GM23248 (cell line): ENCODE results near the gene POC1A.

Source experiments
- EZH2 ChIP-seq: fragments of 200-600 bp; sonication (generic); IDR thresholded peaks from 2 replicates; pipeline ENCODE4 v1.6.1; 2018; ENCODE audit warnings: antibody characterized with exemption, mild to moderate bottlenecking; ENCODE audit not compliant: insufficient read depth, poor library complexity, severe bottlenecking
- EZH2phosphoT487 ChIP-seq: fragments of 200-600 bp; sonication (generic); IDR thresholded peaks from 2 replicates; pipeline ENCODE4 v1.6.1; 2018; ENCODE audit warnings: antibody characterized with exemption, moderate library complexity, mild to moderate bottlenecking, low read depth; ENCODE audit not compliant: insufficient read depth

DNA sequence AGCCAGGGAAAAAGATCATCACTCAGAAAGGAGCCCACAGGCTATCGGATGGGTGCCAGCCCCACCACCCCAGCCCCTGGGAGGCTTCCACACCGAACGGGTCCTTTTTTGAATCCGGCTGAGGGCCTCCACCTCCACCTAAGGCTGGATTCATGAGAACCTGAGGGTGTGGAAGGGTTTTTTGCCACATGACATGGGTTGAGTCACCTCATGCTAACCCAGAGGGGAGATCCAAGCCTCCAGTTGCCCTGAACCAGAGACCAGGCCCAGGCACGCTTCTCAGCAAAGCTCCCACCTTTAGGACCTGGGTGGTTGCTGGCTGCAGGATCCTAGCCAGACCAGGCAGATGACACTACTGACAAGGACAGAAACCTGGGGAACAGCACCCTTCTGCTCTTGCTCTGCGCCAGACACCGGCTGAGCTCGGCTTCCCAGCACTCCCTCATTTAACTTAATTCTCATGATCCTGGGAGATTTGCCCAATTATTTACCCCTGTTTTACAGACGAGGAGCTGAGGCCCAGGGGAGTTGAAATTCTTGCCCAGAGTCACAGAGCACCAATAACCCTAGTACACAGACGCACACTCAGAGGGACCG is 123.4 kb downstream of the POC1A start:
- no peak for TF ChIP-seq EZH2
- no peak for TF ChIP-seq EZH2phosphoT487
